Epidermal melanocyte (primary cell): ENCODE data around the gene ANK2.
"Not testable (repeated sequence)": the region's sequence is repeated elsewhere in the genome, so short reads cannot be mapped to it uniquely, and the experiment has no call there.

ENCODE experiments used
- DNase-seq: peaks from one replicate; pipeline ENCODE4 v3.0.0; 2011; ENCODE audit warnings: low spot score; ENCODE audit not compliant: insufficient read length

ANK2 gene

GRCh38 chr4:113186913-113187312 is 137.5 kb downstream of the ANK2 start:
- DNase-seq = no peak

GRCh38 chr4:113187358-113187757 is 137.9 kb downstream of the ANK2 start:
- DNase-seq = no peak

- DNase-seq = no peak
These were observed 140.1 kb downstream of the ANK2 start for GRCh38 chr4:113189546-113189945.

- no peak for DNase-seq
These were observed 159.7 kb downstream of the ANK2 start for GRCh38 chr4:113209153-113209552.

- no peak for DNase-seq
These were observed 160.3 kb downstream of the ANK2 start for GRCh38 chr4:113209652-113210320.

- no peak for DNase-seq
These were observed 163.2 kb downstream of the ANK2 start for GRCh38 chr4:113212613-113213012.

- DNase-seq = no peak
These were observed 172.5 kb downstream of the ANK2 start for GRCh38 chr4:113221990-113222389.

GRCh38 chr4:113222471-113222870 is 173.0 kb downstream of the ANK2 start:
- no peak for DNase-seq

- DNase-seq = no peak
These were observed 173.5 kb downstream of the ANK2 start for GRCh38 chr4:113223001-113223400.

- no peak for DNase-seq
These were observed 182.7 kb downstream of the ANK2 start for GRCh38 chr4:113232194-113232593.

GRCh38 chr4:113236916-113237315 is 187.5 kb downstream of the ANK2 start:
- no peak for DNase-seq

GRCh38 chr4:113243312-113243711 is 193.9 kb downstream of the ANK2 start:
- no peak for DNase-seq

- DNase-seq = not testable (repeated sequence)
These were observed 195.3 kb downstream of the ANK2 start for GRCh38 chr4:113244747-113245146.

- DNase-seq = no peak
These were observed 198.9 kb downstream of the ANK2 start for GRCh38 chr4:113248320-113248719.

- DNase-seq = no peak
These were observed 206.2 kb downstream of the ANK2 start for GRCh38 chr4:113255628-113256027.

GRCh38 chr4:113256946-113257345 is 207.5 kb downstream of the ANK2 start:
- peak; percentile 28 for DNase-seq

GRCh38 chr4:113260688-113261087 is 211.2 kb downstream of the ANK2 start:
- DNase-seq = no peak

- no peak for DNase-seq
These were observed 213.8 kb downstream of the ANK2 start for GRCh38 chr4:113263274-113263673.

- no peak for DNase-seq
These were observed 221.3 kb downstream of the ANK2 start for GRCh38 chr4:113270520-113271319.

GRCh38 chr4:113272523-113272922 is 223.1 kb downstream of the ANK2 start:
- no peak for DNase-seq

- DNase-seq = no peak
These were observed 224.3 kb downstream of the ANK2 start for GRCh38 chr4:113273721-113274220.

GRCh38 chr4:113276464-113277170 is 227.2 kb downstream of the ANK2 start:
- no peak for DNase-seq
